ENCODE measurements around the gene GAL3ST1. TPM values are rescaled to one million over a fixed set of nuclear protein-coding genes. Genes with fewer than 3 reads are reported as not detected.

GAL3ST1 gene
- total RNA-seq, 3 donors from 2014 or later, result 7.9 to 15.9 (median 10.1) TPM

GRCh38 chr22:30519842-30520425 lies 54.5 kb downstream of the GAL3ST1 start:
- ATAC-seq (no peak), DNase-seq (no peak)
- H3K36me3 ChIP-seq (ENCODE audit: low read depth), result no peaks in the 10 kb centered on the region
- TF ChIP-seq CTCF (IDR thresholded peaks at IDR 0.05), result no peak
- H3K4me1 ChIP-seq (ENCODE audit: low read depth), result no peaks in the 10 kb centered on the region
- H3K9me3 ChIP-seq, result no peaks in the 10 kb centered on the region
- intact Hi-C loops (cut with DNase I, micrococcal nuclease), result no loop called here
- no peak overlapping the region for H3K4me3 ChIP-seq

DNA sequence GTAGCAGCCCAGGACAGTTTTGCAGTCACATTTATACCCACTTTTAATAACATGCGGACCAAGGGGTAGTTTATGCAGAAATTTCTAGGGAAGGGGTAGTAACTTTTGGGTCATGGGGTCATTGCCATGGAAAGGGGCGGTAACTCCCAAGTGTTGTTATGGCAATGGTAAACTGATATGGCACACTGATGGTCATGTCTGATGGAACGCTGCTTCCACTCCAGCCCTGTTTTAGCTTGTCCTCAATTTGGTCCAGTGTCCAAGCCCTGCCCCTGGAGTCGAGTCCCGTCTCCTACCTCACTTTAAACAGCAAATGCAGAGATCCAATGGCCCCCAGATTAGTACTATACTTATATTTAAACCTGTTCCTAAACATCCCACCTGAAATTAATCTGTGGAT lies 57.7 kb downstream of the GAL3ST1 start:
- no peak for DNase-seq
- no peak for TF ChIP-seq CTCF (IDR thresholded peaks at IDR 0.05)
- no peaks in the 10 kb centered on the region for H3K9me3 ChIP-seq
- no peaks in the 10 kb centered on the region for H3K4me1 ChIP-seq (ENCODE audit: low read depth)
- ATAC-seq, result no peak
- no peak overlapping the region for H3K4me3 ChIP-seq
- intact Hi-C loops (cut with DNase I, micrococcal nuclease), result no loop called here
- no peaks in the 10 kb centered on the region for H3K36me3 ChIP-seq (ENCODE audit: low read depth)

GRCh38 chr22:30516273-30516672 lies 58.2 kb downstream of the GAL3ST1 start:
- ATAC-seq, result no peak
- no peak for TF ChIP-seq CTCF (IDR thresholded peaks at IDR 0.05)
- intact Hi-C loops (cut with DNase I, micrococcal nuclease), result no loop called here

GRCh38 chr22:30514252-30514651 lies 60.2 kb downstream of the GAL3ST1 start:
- DNase-seq (no peak), ATAC-seq (no peak)
- no peak for TF ChIP-seq CTCF (IDR thresholded peaks at IDR 0.05)
- intact Hi-C loops (cut with DNase I, micrococcal nuclease), result no loop called here
- H3K4me3 ChIP-seq, result no peak overlapping the region
- H3K9me3 ChIP-seq, result no peaks in the 10 kb centered on the region
- no peaks in the 10 kb centered on the region for H3K4me1 ChIP-seq (ENCODE audit: low read depth)
- H3K36me3 ChIP-seq (ENCODE audit: low read depth), result no peaks in the 10 kb centered on the region

More at GRCh38 chr22:30516273-30516672, 58.2 kb downstream of the GAL3ST1 start:
- Histone ChIP-seq H3K4me3 (no peak overlapping the region), H3K9me3 (no peaks in the 10 kb centered on the region), H3K36me3 (ENCODE audit: low read depth) (no peaks in the 10 kb centered on the region), H3K4me1 (ENCODE audit: low read depth) (no peaks in the 10 kb centered on the region)
- no peak for DNase-seq

DNA sequence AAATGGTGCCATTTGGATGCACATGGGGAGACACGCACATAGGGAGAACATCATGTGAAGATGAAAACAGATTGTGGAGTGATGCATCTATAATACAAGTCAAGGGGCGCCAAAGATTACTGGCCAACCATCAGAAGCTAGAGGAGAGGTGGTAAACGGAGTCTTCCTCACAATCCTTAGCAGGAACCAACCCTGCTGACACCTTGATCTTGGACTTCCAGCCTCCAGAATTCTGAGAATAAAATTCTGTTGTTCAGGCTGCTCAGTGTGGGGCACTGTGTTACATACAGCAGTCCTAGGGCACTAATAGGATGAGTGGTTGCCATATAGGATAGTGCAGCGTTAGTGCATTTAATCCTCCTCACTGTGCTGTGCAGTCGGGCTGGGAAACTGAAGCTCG lies 61.0 kb downstream of the GAL3ST1 start:
- H3K4me1 ChIP-seq (ENCODE audit: low read depth), result no peaks in the 10 kb centered on the region
- TF ChIP-seq CTCF (IDR thresholded peaks at IDR 0.05), result no peak
- DNase-seq (no peak), ATAC-seq (no peak)
- intact Hi-C loops (cut with DNase I, micrococcal nuclease), result no loop called here
- no peaks in the 10 kb centered on the region for H3K9me3 ChIP-seq
- no peaks in the 10 kb centered on the region for H3K36me3 ChIP-seq (ENCODE audit: low read depth)
- no peak overlapping the region for H3K4me3 ChIP-seq

DNA sequence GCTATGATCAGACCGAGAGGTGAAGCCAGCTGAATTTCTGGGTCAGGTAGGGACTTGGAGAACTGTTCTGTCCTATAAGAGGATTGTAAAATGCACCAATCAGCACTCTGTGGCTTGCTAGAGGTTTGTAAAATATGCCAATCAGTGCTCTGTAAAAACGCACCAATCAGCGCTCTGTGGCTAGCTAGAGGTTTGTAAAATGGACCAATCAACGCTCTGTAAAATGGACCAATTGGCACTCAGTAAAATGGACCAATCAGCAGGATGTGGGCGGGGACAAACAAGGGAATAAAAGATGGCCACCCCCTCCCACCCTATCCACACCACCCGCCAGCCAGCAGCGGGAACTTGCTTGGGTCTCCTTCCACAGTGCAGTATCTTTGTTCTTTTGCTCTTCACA lies 62.6 kb downstream of the GAL3ST1 start:
- Histone ChIP-seq H3K4me3 (no peak overlapping the region), H3K9me3 (no peaks in the 10 kb centered on the region), H3K4me1 (ENCODE audit: low read depth) (no peaks in the 10 kb centered on the region), H3K36me3 (ENCODE audit: low read depth) (no peaks in the 10 kb centered on the region)
- no peak for DNase-seq
- no peak for ATAC-seq
- no peak for TF ChIP-seq CTCF (IDR thresholded peaks at IDR 0.05)
- intact Hi-C loops (cut with DNase I, micrococcal nuclease), result no loop called here

Measured in mucosa of descending colon (tissue), 3 donors.